IMR-90 (cell line): ENCODE measurements around the gene CDH2. TPM values are rescaled to one million over a fixed set of nuclear protein-coding genes. Genes with fewer than 3 reads are reported as not detected.

Source experiments
- ATAC-seq: fragments of 200-7000 bp; cut with Tn5 transposase; 2 replicates; pipeline ENCODE4 v1.9.1; 2020; ENCODE audit warnings: low read depth, mild to moderate bottlenecking, moderate library complexity
- BruUV-seq: library from RNA; stranded (reverse); fragments of 400-500 nt; replicated peaks from 2 replicates; lab custom pipeline; 2021; lab: Mats Ljungman, UMichigan
- CTCF ChIA-PET: fragments of 300-600 bp; formaldehyde crosslinking; extraction: SDS; loops from one replicate; lab custom pipeline; 2021; ENCODE audit warnings: antibody characterized with exemption; lab: Yijun Ruan, JAX
- POLR2A ChIA-PET: fragments of 300-600 bp; sonication (Branson Sonifier 250); formaldehyde crosslinking; loops from one replicate; lab custom pipeline; 2022; ENCODE audit warnings: antibody characterized with exemption; ENCODE audit not compliant: unreplicated experiment; lab: Charles Lee
- DNase-seq: peaks from one replicate; pipeline ENCODE4 v3.0.0; 2013
- H2AFZ ChIP-seq: replicated peaks from 2 replicates; pipeline ENCODE3; 2013; ENCODE audit warnings: low read length, mild to moderate bottlenecking; ENCODE audit not compliant: poor library complexity
- H2AK5ac ChIP-seq: 2 replicates; pipeline ENCODE4 v1.6.1; 2013; ENCODE audit warnings: low read depth, low read length, inconsistent platforms
- H2AK9ac ChIP-seq: replicated peaks from 2 replicates; pipeline ENCODE3; 2013; ENCODE audit warnings: mild to moderate bottlenecking, low read depth, low read length, moderate library complexity; ENCODE audit not compliant: poor library complexity
- H2BK120ac ChIP-seq: 2 replicates; pipeline ENCODE4 v1.6.1; 2013; ENCODE audit warnings: low read depth, low read length, inconsistent platforms
- H2BK15ac ChIP-seq: 3 replicates; pipeline ENCODE4 v1.6.1; 2013; ENCODE audit warnings: low read depth, low read length, inconsistent platforms
- H2BK20ac ChIP-seq: 2 replicates; pipeline ENCODE4 v1.6.1; 2013; ENCODE audit warnings: low read depth, mild to moderate bottlenecking, inconsistent platforms, low read length, moderate library complexity
- H2BK5ac ChIP-seq: 2 replicates; pipeline ENCODE4 v1.6.1; 2013; ENCODE audit warnings: mild to moderate bottlenecking, low read depth, low read length, inconsistent platforms; ENCODE audit not compliant: poor library complexity, severe bottlenecking
- H3K14ac ChIP-seq: replicated peaks from 2 replicates; pipeline ENCODE4 v1.6.1; 2013; ENCODE audit warnings: low read depth, low read length, inconsistent platforms
- H3K18ac ChIP-seq: 2 replicates; pipeline ENCODE4 v1.6.1; 2013; ENCODE audit warnings: low read depth, low read length, control low read depth
- H3K23ac ChIP-seq: 2 replicates; pipeline ENCODE4 v1.6.1; 2013; ENCODE audit warnings: low read depth, low read length, inconsistent platforms
- H3K27ac ChIP-seq: 2 replicates; pipeline ENCODE4 v1.5.1; 2013; ENCODE audit warnings: mild to moderate bottlenecking, control low read depth, low read length; ENCODE audit not compliant: insufficient read depth
- H3K27me3 ChIP-seq: 2 replicates; pipeline ENCODE4 v1.6.1; 2013; ENCODE audit warnings: low read length; ENCODE audit not compliant: control insufficient read depth, insufficient read depth
- H3K36me3 ChIP-seq: 2 replicates; pipeline ENCODE4 v1.6.1; 2013; ENCODE audit warnings: low read length, mixed read lengths; ENCODE audit not compliant: control insufficient read depth, insufficient read depth
- H3K4ac ChIP-seq: 2 replicates; pipeline ENCODE4 v1.6.1; 2013; ENCODE audit warnings: low read depth, low read length, inconsistent platforms
- H3K4me1 ChIP-seq: 2 replicates; pipeline ENCODE4 v1.6.1; 2013; ENCODE audit warnings: low read length, mixed read lengths; ENCODE audit not compliant: control insufficient read depth, insufficient read depth
- H3K4me2 ChIP-seq: 2 replicates; pipeline ENCODE4 v1.6.1; 2013; ENCODE audit warnings: low read depth, mild to moderate bottlenecking, control low read depth, low read length, moderate library complexity
- H3K4me3 ChIP-seq: 2 replicates; pipeline ENCODE4 v1.5.1; 2013; ENCODE audit warnings: low read depth, mild to moderate bottlenecking, control low read depth, low read length, moderate library complexity; ENCODE audit not compliant: insufficient read depth
- H3K56ac ChIP-seq: 2 replicates; pipeline ENCODE4 v1.6.1; 2013; ENCODE audit warnings: low read length, inconsistent platforms; ENCODE audit not compliant: insufficient read depth; ENCODE audit errors: extremely low read depth
- H3K79me1 ChIP-seq, 2 experiments: 2 replicates each; pipeline ENCODE4 v1.6.1; 2013; ENCODE audit warnings: low read length in 2 of 2, inconsistent platforms in 1 of 2, low read depth in 1 of 2
- H3K9ac ChIP-seq: 2 replicates; pipeline ENCODE4 v1.6.1; 2013; ENCODE audit warnings: low read depth, low read length, control low read depth
- H3K9me1 ChIP-seq: 2 replicates; pipeline ENCODE4 v1.6.1; 2013; ENCODE audit warnings: low read length, inconsistent platforms; ENCODE audit not compliant: insufficient read depth
- H3K9me3 ChIP-seq: 2 replicates; pipeline ENCODE4 v1.6.1; 2013; ENCODE audit warnings: low read length; ENCODE audit not compliant: control insufficient read depth, insufficient read depth
- H4K20me1 ChIP-seq: 2 replicates; pipeline ENCODE4 v1.6.1; 2013; ENCODE audit warnings: low read length, inconsistent platforms; ENCODE audit not compliant: insufficient read depth
- H4K5ac ChIP-seq: 2 replicates; pipeline ENCODE4 v1.6.1; 2013; ENCODE audit warnings: mild to moderate bottlenecking, low read depth, low read length, control low read depth
- H4K8ac ChIP-seq, 2 experiments: 2 replicates each; pipeline ENCODE4 v1.6.1; 2013; ENCODE audit warnings: low read depth in 2 of 2, low read length in 2 of 2, control low read depth in 1 of 2, inconsistent platforms in 1 of 2
- H4K91ac ChIP-seq: 2 replicates; pipeline ENCODE4 v1.6.1; 2013; ENCODE audit warnings: low read depth, low read length, inconsistent platforms; ENCODE audit not compliant: insufficient read depth
- CHD1 ChIP-seq: IDR thresholded peaks from 2 replicates; pipeline ENCODE4 v1.6.1; 2012; ENCODE audit warnings: low read depth, low read length, improper control_type of control experiment
- MXI1 ChIP-seq: IDR thresholded peaks from 2 replicates; pipeline ENCODE4 v1.6.1; 2012; ENCODE audit warnings: low read depth, mild to moderate bottlenecking, low read length, moderate library complexity, borderline replicate concordance
- NFE2L2 ChIP-seq: fragments of 150-350 bp; IDR thresholded peaks from 2 replicates; pipeline ENCODE4 v1.6.1; 2016; ENCODE audit warnings: low read depth, mild to moderate bottlenecking, low read length
- POLR2A ChIP-seq: IDR thresholded peaks from 2 replicates; pipeline ENCODE4 v1.6.1; 2012; ENCODE audit warnings: mild to moderate bottlenecking, low read depth, low read length
- SMC3 ChIP-seq: fragments of 150-350 bp; IDR thresholded peaks from 2 replicates; pipeline ENCODE4 v1.6.1; 2016; ENCODE audit warnings: low read depth, mild to moderate bottlenecking, antibody characterized with exemption, low read length, moderate library complexity
- WGBS, 2 experiments: methylation state at CpG; one replicate each; pipeline versions ENCODE4 v1.1.5 to v1.1.7; 2013; ENCODE audit warnings: missing lambda C conversion rate in 2 of 2; ENCODE audit not compliant: insufficient read length in 1 of 2; ENCODE audit errors: extremely low coverage in 2 of 2; 5-methylcytosine and 5-hydroxymethylcytosine counted together
- dilution Hi-C: fragments of 300-500 bp; cut with HindIII; formaldehyde crosslinking; loops from one replicate; pipeline ENCODE4 v1.14.3; 2018; ENCODE audit warnings: low sequenced_read_pairs; ENCODE audit not compliant: unreplicated experiment
- in situ Hi-C: fragments of 300-500 bp; cut with MboI; formaldehyde crosslinking; loops from 3 replicates; pipeline ENCODE4 v1.14.3; 2019; ENCODE audit warnings: low sequenced_read_pairs, inconsistent platforms, mixed read lengths
- intact Hi-C: fragments of 100-400 bp; cut with micrococcal nuclease; formaldehyde crosslinking; loops from 2 replicates; pipeline ENCODE4 v1.10.0; 2022
- polyA plus RNA-seq, 3 experiments: library from polyadenylated mRNA; depleted of rRNA; stranded (reverse); fragments of >200 nt; gene quantifications; 2 replicates each; pipeline ENCODE4 v1.2.3, GENCODE V29; 2012; ENCODE audit warnings: low replicate concordance in 1 of 3
- total RNA-seq: library from RNA; depleted of rRNA; stranded (reverse); fragments of >200 nt; gene quantifications from 2 replicates; pipeline ENCODE4 v1.2.3, GENCODE V29; 2012
- TF ChIP-seq, protein P1 (sequence below): fragments of 150-350 bp; IDR thresholded peaks from 2 replicates; pipeline ENCODE4 v1.6.1; 2017; ENCODE audit warnings: mild to moderate bottlenecking, antibody characterized with exemption, low read length, low read depth
- TF ChIP-seq, protein P2 (sequence below): fragments of 150-350 bp; IDR thresholded peaks from 2 replicates; pipeline ENCODE4 v1.6.1; 2016; ENCODE audit warnings: low read depth, mild to moderate bottlenecking, low read length, moderate library complexity, borderline replicate concordance
- TF ChIP-seq, protein P3 (sequence below): conservative IDR thresholded peaks from 2 replicates; pipeline ENCODE4 v1.5.1; 2012; ENCODE audit warnings: mild to moderate bottlenecking, low read depth, low read length, improper control_type of control experiment

CDH2 gene
- total and polyA plus RNA-seq, 2 of the 4 experiments (the other 2 are of a cell fraction) = 55.6 to 111 TPM

DNA sequence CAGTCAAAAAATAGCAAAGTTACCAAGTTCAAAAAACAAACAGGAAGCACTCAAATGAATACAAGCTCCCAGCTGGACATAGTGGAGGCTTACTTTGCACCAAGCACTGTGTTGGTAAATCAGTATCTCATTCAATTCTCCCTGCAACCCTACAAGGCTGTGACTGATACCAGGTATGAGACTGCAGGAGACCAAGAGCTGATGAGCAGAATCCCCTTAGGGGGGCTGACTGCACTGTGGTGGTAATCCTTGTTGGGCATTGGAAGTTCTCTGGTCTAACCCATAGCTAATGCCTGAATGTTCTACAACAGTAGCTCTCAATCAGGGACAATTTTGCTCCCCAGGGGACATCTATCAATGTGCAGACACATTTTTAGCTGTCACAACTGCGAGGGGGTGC lies 26.0 kb downstream of the CDH2 start:
- BruUV-seq = no TSS peak
- Histone ChIP-seq H2BK120ac (no peak overlapping the region), H3K79me1 (peaks cover 27 to 61% of the 10 kb centered on the region in 2 experiments), H3K4me3 (no peak overlapping the region), H2AK5ac (no peak overlapping the region), H3K9me1 (peaks cover 11% of the 10 kb centered on the region), H4K91ac (no peak overlapping the region), H2AFZ (no peak overlapping the region), H3K4me1 (peaks cover 14% of the 10 kb centered on the region), H3K9ac (no peak overlapping the region), H3K9me3 (no peaks in the 10 kb centered on the region), H3K27me3 (no peaks in the 10 kb centered on the region), H2BK5ac (no peak overlapping the region), H4K5ac (peak overlapping the region; percentile 17; the same call in 1 of the 2 replicates), H4K20me1 (no peaks in the 10 kb centered on the region), H2AK9ac (no peak overlapping the region), H3K36me3 (no peaks in the 10 kb centered on the region), H3K4me2 (no peak overlapping the region), H2BK15ac (no peak overlapping the region), H2BK20ac (no peak overlapping the region), H3K4ac (no peak overlapping the region), H3K27ac (no peak overlapping the region), H3K18ac (no peak overlapping the region), H3K23ac (no peak overlapping the region), H4K8ac (no peak overlapping the region), H3K14ac (no peak overlapping the region), H3K56ac (no peak overlapping the region)
- ChIA-PET CTCF (no interaction called here), POLR2A (no interaction called here)
- no peak for DNase-seq
- WGBS, 2 experiments = no CpG with 5 or more reads among the region's 1 CpG
- dilution Hi-C loops = no loop called here
- TF ChIP-seq, protein P1, sequence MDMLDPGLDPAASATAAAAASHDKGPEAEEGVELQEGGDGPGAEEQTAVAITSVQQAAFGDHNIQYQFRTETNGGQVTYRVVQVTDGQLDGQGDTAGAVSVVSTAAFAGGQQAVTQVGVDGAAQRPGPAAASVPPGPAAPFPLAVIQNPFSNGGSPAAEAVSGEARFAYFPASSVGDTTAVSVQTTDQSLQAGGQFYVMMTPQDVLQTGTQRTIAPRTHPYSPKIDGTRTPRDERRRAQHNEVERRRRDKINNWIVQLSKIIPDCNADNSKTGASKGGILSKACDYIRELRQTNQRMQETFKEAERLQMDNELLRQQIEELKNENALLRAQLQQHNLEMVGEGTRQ = no peak
- TF ChIP-seq NFE2L2 (no peak), POLR2A (no peak), CHD1 (no peak), SMC3 (no peak), MXI1 (no peak)
- TF ChIP-seq, protein P2, sequence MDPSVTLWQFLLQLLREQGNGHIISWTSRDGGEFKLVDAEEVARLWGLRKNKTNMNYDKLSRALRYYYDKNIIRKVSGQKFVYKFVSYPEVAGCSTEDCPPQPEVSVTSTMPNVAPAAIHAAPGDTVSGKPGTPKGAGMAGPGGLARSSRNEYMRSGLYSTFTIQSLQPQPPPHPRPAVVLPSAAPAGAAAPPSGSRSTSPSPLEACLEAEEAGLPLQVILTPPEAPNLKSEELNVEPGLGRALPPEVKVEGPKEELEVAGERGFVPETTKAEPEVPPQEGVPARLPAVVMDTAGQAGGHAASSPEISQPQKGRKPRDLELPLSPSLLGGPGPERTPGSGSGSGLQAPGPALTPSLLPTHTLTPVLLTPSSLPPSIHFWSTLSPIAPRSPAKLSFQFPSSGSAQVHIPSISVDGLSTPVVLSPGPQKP = no peak
- TF ChIP-seq, protein P3, sequence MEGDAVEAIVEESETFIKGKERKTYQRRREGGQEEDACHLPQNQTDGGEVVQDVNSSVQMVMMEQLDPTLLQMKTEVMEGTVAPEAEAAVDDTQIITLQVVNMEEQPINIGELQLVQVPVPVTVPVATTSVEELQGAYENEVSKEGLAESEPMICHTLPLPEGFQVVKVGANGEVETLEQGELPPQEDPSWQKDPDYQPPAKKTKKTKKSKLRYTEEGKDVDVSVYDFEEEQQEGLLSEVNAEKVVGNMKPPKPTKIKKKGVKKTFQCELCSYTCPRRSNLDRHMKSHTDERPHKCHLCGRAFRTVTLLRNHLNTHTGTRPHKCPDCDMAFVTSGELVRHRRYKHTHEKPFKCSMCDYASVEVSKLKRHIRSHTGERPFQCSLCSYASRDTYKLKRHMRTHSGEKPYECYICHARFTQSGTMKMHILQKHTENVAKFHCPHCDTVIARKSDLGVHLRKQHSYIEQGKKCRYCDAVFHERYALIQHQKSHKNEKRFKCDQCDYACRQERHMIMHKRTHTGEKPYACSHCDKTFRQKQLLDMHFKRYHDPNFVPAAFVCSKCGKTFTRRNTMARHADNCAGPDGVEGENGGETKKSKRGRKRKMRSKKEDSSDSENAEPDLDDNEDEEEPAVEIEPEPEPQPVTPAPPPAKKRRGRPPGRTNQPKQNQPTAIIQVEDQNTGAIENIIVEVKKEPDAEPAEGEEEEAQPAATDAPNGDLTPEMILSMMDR = no peak
- in situ Hi-C loops = no loop called here
- no peak for ATAC-seq
- intact Hi-C loops = no loop called here
